HG02642 (cell line): Measurements from ENCODE around the gene PDE5A.
A peak's percentile ranks its signal among the peaks of the same experiment; 100 is the strongest.

Experiments used
- ATAC-seq: cut with Tn5 transposase; IDR thresholded peaks from one replicate; pipeline ENCODE4 v1.9.1; 2021; ENCODE audit warnings: mild to moderate bottlenecking; ENCODE audit not compliant: unreplicated experiment, poor library complexity

The PDE5A gene

DNA sequence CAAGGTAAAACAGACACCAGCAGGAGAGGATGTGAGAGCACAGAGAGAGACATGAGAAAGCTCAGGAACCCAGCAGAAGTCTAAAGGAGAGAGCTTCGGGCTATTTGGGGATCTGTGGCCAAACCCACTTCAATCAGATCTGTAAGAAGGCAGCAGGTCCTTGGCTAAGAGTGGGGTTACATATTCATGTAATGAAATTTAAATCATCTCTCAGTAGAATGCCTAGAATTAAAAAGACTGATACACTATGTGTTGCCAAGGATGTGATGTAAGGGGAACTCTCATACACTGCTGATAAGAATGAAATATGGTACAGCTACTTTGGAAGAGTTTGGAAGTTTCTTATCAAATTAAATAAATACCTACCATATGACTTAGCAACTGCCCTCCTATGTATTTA is 35.8 kb downstream of the PDE5A start:
- no peak for ATAC-seq

GRCh38 chr4:119589165-119589564 is 39.4 kb downstream of the PDE5A start:
- ATAC-seq = no peak

GRCh38 chr4:119587796-119588195 is 40.8 kb downstream of the PDE5A start:
- ATAC-seq = no peak

GRCh38 chr4:119585771-119586170 is 42.8 kb downstream of the PDE5A start:
- ATAC-seq = no peak

GRCh38 chr4:119581190-119581873 is 47.3 kb downstream of the PDE5A start:
- no peak for ATAC-seq

GRCh38 chr4:119580293-119580692 is 48.3 kb downstream of the PDE5A start:
- no peak for ATAC-seq

- ATAC-seq = no peak
These were observed 48.8 kb downstream of the PDE5A start for GRCh38 chr4:119579823-119580222.

- ATAC-seq = no peak
These were observed 58.2 kb downstream of the PDE5A start for GRCh38 chr4:119570401-119570800.

DNA sequence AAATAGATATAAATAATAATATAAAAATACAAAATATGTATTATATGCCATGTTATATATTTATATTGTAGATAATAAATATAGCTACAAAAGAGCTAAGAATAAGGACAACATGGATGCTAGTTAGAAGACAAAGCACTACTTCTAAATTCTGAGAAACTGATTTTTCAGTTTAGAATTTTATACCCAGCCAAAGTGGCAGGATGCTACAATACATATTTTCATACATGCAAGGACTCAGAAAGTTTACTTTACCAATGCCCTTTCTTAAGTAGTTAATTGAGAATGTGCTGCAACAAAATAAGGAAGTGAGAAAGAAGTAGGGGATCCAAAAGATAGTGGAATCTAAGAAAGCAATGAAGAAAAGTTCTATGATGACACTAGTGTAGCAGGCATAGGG is 64.5 kb downstream of the PDE5A start:
- ATAC-seq = no peak

- no peak for ATAC-seq
These were observed 69.5 kb downstream of the PDE5A start for GRCh38 chr4:119559044-119559647.

DNA sequence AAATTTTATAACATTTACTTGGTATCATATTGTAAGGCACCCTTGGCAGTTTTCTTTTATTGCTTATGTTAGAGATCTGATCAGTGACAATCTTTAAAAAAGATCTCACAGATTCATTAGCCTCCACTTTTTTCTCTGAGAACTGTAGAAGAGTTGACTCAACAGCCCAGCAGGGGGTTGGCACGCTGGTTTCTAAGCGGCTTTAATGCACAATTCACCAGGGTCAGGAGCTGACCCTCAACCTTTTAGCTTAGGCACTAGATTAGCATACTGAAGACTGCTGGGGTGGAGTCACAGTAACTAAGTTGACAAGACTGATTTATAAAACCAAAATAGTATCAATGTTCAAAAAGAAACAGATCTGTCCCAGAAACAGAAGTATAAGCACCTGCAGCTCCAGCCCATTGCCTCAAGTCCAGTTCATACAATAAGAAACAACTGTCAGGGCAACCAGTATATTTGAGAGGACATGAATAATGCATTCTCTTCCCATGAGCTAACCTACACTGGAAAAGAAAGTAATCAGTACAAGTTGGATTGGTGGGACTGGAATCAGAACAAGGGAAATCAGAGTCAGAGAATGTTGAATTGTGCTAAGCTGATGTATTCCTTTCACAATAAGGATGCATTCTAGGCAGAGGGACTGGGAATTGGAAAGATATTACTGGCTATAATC is 77.6 kb downstream of the PDE5A start:
- ATAC-seq = no peak

GRCh38 chr4:119549639-119550038 is 79.0 kb downstream of the PDE5A start:
- ATAC-seq = no peak

DNA sequence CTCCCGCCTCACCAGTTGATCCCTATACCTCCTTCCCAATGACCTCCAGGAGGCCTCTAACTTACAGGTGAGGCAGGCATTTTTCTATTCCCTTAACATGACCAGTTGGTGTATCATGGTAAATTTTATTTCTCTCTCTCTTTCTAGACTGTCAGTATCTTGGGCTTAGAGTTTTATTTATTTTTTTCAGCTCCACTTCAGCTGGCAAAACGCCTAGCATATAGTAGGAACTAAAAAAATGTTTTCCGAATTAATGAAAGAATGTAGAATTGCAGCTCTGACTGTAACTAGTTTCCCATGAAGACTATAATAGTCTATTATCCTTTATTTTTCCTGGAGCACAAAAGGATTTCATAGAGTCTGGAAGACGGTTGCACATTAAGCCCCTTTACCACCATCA is 84.8 kb downstream of the PDE5A start:
- ATAC-seq = no peak

DNA sequence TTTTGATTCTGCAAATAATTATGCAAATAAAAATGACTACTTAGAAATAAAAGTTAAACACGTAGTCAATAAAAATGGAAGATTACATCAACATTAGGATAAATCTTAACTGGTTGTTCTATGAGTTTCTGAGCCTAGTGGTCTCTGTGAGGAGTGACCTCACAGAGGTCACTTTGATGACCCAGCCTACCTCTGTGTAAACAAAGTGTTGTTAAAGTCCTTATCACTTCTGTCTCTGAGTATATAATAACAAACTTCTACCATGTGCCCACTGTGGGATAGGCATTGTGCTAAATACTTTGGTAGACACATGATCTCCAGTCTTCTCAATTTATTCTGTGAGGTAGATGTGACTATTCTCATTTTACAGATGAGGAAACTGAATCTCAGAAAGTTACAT is 85.4 kb downstream of the PDE5A start:
- no peak for ATAC-seq

DNA sequence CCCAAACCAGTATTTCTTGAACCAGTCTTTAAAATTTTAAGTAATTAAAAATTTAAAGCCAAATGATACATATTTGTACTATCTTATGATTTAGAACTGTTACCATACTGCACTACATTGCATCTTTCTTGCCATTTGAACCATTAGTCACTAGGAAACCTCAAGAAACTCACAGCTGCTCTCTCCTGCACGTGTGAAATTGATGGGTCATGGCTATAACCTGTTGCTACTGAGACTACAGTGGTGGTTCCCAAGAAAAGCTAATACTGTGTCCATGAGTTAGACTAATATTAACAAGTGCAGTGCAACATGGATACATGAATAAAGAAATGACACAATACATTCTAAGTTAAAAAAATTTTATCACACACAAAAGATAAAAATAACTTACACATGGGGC is 88.4 kb downstream of the PDE5A start:
- ATAC-seq = no peak

- peak; percentile 34 for ATAC-seq
These were observed 91.0 kb downstream of the PDE5A start for GRCh38 chr4:119537586-119537985.

- ATAC-seq = peak; percentile 52
These were observed 91.8 kb downstream of the PDE5A start for GRCh38 chr4:119536572-119537528.

GRCh38 chr4:119532319-119532718 is 96.3 kb downstream of the PDE5A start:
- ATAC-seq = no peak

- ATAC-seq = no peak
These were observed 98.8 kb downstream of the PDE5A start for GRCh38 chr4:119529788-119530187.

DNA sequence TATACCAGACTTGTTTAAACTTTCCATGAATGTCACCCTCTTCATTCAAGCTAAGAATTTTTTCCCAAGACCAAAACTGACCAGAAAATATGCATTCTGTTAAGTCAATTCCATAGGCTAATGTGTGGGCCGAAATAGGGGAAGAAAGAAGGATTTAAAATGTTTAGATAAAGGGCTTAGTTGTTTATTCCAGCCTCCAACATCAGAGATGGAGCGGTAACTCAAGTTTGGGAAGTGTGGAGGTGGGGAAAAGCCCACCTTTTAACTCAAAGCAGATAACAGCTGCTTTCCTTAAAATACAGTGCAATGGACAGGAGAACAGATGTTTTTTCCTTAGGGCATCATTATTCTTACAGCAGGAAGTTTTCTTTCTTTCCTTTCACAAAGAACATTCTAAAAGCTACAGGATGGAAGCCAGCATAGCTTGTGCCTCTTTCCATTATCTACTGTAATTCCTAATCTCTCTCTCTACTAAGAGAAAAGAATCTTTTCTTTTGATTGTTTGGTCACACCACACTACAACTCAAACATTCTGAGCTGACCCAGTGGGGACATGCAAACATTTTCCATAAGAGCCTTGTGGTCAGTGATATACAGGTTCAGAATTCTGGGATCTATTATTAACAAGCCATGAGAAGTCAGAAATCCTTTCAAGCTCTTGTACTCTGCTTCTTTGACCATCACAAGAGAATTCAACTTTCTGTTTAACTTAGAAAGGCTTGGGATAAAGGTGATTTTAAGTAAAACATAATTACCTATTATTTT is 101.6 kb downstream of the PDE5A start:
- no peak for ATAC-seq
